Measurements from ENCODE around the gene STAT4. TPM values are rescaled to one million over a fixed set of nuclear protein-coding genes. Genes with fewer than 3 reads are reported as not detected.

Gene STAT4
- total RNA-seq, 1 donor: 5.9 TPM

Small RNAs within 50 kb of the gene (small RNA-seq; reads per million reads assigned to genes)
- gene RNU6-959P: not detected

Other genes with a start within 250 kb of the STAT4 start
- 106 TPM for gene STAT1, start 136.8 kb downstream of the STAT4 start, total RNA-seq
- gene MYO1B, start 94.4 kb upstream of the STAT4 start, total RNA-seq: 0.27 TPM